T-helper 2 cell treated with Interferon-gamma antibody and Interleukin-4, amounts not matched to agents 100 ng/mL and 5 ng/mL, for 36 hours (primary cell): ENCODE results near the gene MRO. TPM values are rescaled to one million over a fixed set of nuclear protein-coding genes. Genes with fewer than 3 reads are reported as not detected.
"Not testable (repeated sequence)": the region's sequence is repeated elsewhere in the genome, so short reads cannot be mapped to it uniquely, and the experiment has no call there.

Experiments used
- intact Hi-C: fragments of 100-400 bp; cut with micrococcal nuclease; formaldehyde crosslinking; loops from one replicate; pipeline ENCODE4 v1.15.1; 2023
- total RNA-seq: library from RNA; stranded (reverse); gene quantifications from 2 replicates; pipeline ENCODE4 v1.2.3, GENCODE V29; 2022

Gene MRO
- total RNA-seq, 1 donor from 2014 or later: not detected

GRCh38 chr18:50836521-50836957 is 16.7 kb upstream of the MRO start:
- intact Hi-C loops: no loop called here

- intact Hi-C loops: not testable (repeated sequence)
Measured at GRCh38 chr18:50833496-50833895, 13.7 kb upstream of the MRO start.

GRCh38 chr18:50832754-50833153 is 12.9 kb upstream of the MRO start:
- intact Hi-C loops: no loop called here

- intact Hi-C loops: no loop called here
Measured at GRCh38 chr18:50830544-50830943, 10.7 kb upstream of the MRO start.

- intact Hi-C loops: loop anchor here (10.0 kb wide), 1 partner anchor 135 kb away; the partner anchor contains the start of gene ELAC1
Measured at GRCh38 chr18:50829644-50830043, 9.8 kb upstream of the MRO start.

GRCh38 chr18:50826027-50826426 is 6.2 kb upstream of the MRO start:
- intact Hi-C loops: loop anchor here (10.0 kb wide), 1 partner anchor 139 kb away; the partner anchor contains the start of gene ELAC1

- intact Hi-C loops: loop anchor here (10.0 kb wide), 1 partner anchor 139 kb away; the partner anchor contains the start of gene ELAC1
Measured at GRCh38 chr18:50825621-50826020, 5.8 kb upstream of the MRO start.

- intact Hi-C loops: loop anchor here (10.0 kb wide), 1 partner anchor 142 kb away; the partner anchor contains the start of gene ELAC1
Measured at GRCh38 chr18:50822756-50823155, 2.9 kb upstream of the MRO start.

- intact Hi-C loops: loop anchor here (1.0 to 10.0 kb wide), 3 partner anchors 57 to 230 kb away; partner anchors contain the start of gene ELAC1
Measured at GRCh38 chr18:50820901-50821520, 1.2 kb upstream of the MRO start.

GRCh38 chr18:50819027-50819727 is 639 bp downstream of the MRO start:
- intact Hi-C loops: no loop called here

GRCh38 chr18:50816419-50817166 is 3.2 kb downstream of the MRO start:
- intact Hi-C loops: no loop called here

GRCh38 chr18:50814395-50814794 is 5.4 kb downstream of the MRO start:
- intact Hi-C loops: no loop called here

- intact Hi-C loops: no loop called here
Measured at GRCh38 chr18:50813353-50813752, 6.5 kb downstream of the MRO start.

GRCh38 chr18:50812834-50813233 is 7.0 kb downstream of the MRO start:
- intact Hi-C loops: no loop called here

- intact Hi-C loops: no loop called here
Measured at GRCh38 chr18:50807176-50807575, 12.6 kb downstream of the MRO start.

- intact Hi-C loops: no loop called here
Measured at GRCh38 chr18:50806208-50806616, 13.6 kb downstream of the MRO start.

- intact Hi-C loops: no loop called here
Measured at GRCh38 chr18:50805732-50806131, 14.1 kb downstream of the MRO start.

GRCh38 chr18:50803592-50803991 is 16.2 kb downstream of the MRO start:
- intact Hi-C loops: no loop called here

- intact Hi-C loops: no loop called here
Measured at GRCh38 chr18:50802141-50802540, 17.7 kb downstream of the MRO start.

- intact Hi-C loops: no loop called here
Measured at GRCh38 chr18:50797142-50797541, 22.7 kb downstream of the MRO start.

GRCh38 chr18:50796495-50796894 is 23.3 kb downstream of the MRO start:
- intact Hi-C loops: no loop called here
